ENCODE measurements around the gene SCFD2. TPM values are rescaled to one million over a fixed set of nuclear protein-coding genes. Genes with fewer than 3 reads are reported as not detected.

Gene SCFD2
- total and polyA plus RNA-seq, 10 of the 15 experiments (the other 5 are each of a cell fraction or from before 2014, with no cell fraction given): 4.8 to 37.6 (median 24.9) TPM

DNA sequence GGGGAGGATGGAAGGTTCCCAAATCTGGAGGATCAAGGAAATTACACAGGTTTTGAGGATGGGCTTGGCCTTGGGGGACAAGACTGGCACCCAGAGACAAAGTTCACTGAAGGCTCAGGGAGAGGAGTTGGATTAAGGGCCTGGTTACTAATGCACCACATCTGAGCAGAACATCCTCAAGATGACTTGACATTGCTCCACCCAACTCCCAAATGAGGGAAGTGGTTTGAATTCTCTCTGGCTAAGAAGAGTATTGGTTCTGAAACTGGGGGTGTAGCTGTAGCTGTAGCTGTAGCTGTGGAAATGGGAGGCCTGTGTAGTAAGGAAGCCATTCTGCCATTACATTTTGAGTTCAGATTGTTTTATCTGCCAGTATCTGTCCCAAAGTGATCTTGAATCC is 374.4 kb downstream of the SCFD2 start:
- no TSS peak for BruUV-seq (replicated peaks)
- H3K4me2 ChIP-seq (ENCODE audit: control insufficient read depth, insufficient read depth): no peak overlapping the region
- RAD21 ChIA-PET (ENCODE audit: unreplicated experiment): no interaction called here
- in situ Hi-C loops (cut with MboI) (no loop called here), intact Hi-C loops (cut with micrococcal nuclease; ENCODE audit: unreplicated experiment) (no loop called here)
- H3K4me3 ChIP-seq: no peak overlapping the region
- no peaks in the 10 kb centered on the region for H3K9me3 ChIP-seq (replicated peaks; ENCODE audit: control insufficient read depth, insufficient read depth, low read length)
- no peak overlapping the region for H3K27ac ChIP-seq (ENCODE audit: control insufficient read depth, insufficient read depth)
- no peak for ATAC-seq
- H3K9ac ChIP-seq (ENCODE audit: control insufficient read depth, insufficient read depth, low read length): no peak overlapping the region
- DNase-seq (ENCODE audit: low read depth, low spot score): no peak
- H2AFZ ChIP-seq (ENCODE audit: control insufficient read depth, low read depth, low read length): no peak overlapping the region
- H3K4me1 ChIP-seq (ENCODE audit: control insufficient read depth, insufficient read depth, low read length): no peaks in the 10 kb centered on the region
- H3K79me2 ChIP-seq (ENCODE audit: control insufficient read depth, insufficient read depth, low read length): no peaks in the 10 kb centered on the region
- POLR2A ChIA-PET: no interaction called here
- CTCF ChIA-PET: no interaction called here
- FAIRE-seq: no peak
- SMC1A ChIA-PET (ENCODE audit: uncharacterized antibody, unreplicated experiment): no interaction called here
- H3K36me3 ChIP-seq (ENCODE audit: control insufficient read depth in 2 of 2, insufficient read depth in 2 of 2, low read length in 1 of 2): no peaks in the 10 kb centered on the region; a peak in 1 of 4 replicates
- H4K20me1 ChIP-seq (ENCODE audit: control insufficient read depth, insufficient read depth): no peaks in the 10 kb centered on the region
- no peaks in the 10 kb centered on the region for H3K27me3 ChIP-seq (replicated peaks in 1 of 2; ENCODE audit: control insufficient read depth in 2 of 2, insufficient read depth in 2 of 2, low read length in 1 of 2)
- TF ChIP-seq DPF2 (IDR thresholded peaks at IDR 0.05): no peak
- TF ChIP-seq TCF12 (IDR thresholded peaks at IDR 0.05; ENCODE audit: low read depth, low read length): no peak
- no peak for TF ChIP-seq ASH2L (IDR thresholded peaks at IDR 0.05; ENCODE audit: borderline replicate concordance, low read depth)
- no peak for TF ChIP-seq NR2C1 (IDR thresholded peaks at IDR 0.05)
- no peak for TF ChIP-seq NFXL1 (IDR thresholded peaks at IDR 0.05; ENCODE audit: borderline replicate concordance)
- TF ChIP-seq, protein P1, sequence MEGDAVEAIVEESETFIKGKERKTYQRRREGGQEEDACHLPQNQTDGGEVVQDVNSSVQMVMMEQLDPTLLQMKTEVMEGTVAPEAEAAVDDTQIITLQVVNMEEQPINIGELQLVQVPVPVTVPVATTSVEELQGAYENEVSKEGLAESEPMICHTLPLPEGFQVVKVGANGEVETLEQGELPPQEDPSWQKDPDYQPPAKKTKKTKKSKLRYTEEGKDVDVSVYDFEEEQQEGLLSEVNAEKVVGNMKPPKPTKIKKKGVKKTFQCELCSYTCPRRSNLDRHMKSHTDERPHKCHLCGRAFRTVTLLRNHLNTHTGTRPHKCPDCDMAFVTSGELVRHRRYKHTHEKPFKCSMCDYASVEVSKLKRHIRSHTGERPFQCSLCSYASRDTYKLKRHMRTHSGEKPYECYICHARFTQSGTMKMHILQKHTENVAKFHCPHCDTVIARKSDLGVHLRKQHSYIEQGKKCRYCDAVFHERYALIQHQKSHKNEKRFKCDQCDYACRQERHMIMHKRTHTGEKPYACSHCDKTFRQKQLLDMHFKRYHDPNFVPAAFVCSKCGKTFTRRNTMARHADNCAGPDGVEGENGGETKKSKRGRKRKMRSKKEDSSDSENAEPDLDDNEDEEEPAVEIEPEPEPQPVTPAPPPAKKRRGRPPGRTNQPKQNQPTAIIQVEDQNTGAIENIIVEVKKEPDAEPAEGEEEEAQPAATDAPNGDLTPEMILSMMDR (IDR thresholded peaks at IDR 0.05 in 2 of 3, conservative IDR thresholded peaks at IDR 0.05 in 1 of 3; ENCODE audit: control insufficient read depth in 2 of 3, extremely low read depth in 1 of 3, insufficient read depth in 1 of 3, low read depth in 3 of 3, low read length in 3 of 3): no peak
- no peak for TF ChIP-seq RELA (IDR thresholded peaks at IDR 0.05; ENCODE audit: borderline replicate concordance, partially characterized antibody)
- TF ChIP-seq, protein P2, sequence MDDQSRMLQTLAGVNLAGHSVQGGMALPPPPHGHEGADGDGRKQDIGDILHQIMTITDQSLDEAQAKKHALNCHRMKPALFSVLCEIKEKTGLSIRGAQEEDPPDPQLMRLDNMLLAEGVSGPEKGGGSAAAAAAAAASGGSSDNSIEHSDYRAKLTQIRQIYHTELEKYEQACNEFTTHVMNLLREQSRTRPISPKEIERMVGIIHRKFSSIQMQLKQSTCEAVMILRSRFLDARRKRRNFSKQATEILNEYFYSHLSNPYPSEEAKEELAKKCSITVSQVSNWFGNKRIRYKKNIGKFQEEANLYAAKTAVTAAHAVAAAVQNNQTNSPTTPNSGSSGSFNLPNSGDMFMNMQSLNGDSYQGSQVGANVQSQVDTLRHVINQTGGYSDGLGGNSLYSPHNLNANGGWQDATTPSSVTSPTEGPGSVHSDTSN (IDR thresholded peaks at IDR 0.05; ENCODE audit: insufficient replicate concordance, low read depth, low read length): no peak
